Measurements from ENCODE around the gene TEX261.

Gene TEX261

DNA sequence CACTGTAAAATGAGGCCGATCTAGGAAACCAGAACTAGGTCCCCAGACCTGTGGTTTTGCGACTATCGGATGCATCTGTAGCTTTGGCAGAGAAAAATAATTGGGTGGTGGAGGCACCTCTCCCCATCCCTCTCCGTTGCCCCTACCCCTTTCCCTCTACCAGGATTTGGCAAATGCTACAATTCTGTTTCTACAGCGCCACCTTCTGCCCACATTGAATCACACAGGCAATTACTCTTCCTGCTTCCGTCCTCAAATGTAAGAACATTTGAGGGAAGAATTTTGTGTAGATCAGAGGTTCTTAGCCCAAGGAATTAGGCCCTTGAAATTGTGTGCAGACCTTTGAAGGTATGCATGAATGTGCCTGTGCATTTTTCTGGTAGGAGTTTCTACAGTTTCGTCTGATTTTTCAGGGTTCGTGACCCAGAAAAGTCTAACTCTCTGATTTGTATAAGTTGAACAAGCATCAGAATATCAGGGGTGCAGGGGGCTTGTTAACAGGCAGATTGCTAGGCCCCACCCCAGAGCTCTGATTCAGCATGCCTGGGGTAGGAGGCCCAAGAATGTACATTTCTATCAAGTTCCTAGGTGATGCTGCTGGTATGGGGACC is 47.7 kb downstream of the TEX261 start:
- TF ChIP-seq, protein P1, sequence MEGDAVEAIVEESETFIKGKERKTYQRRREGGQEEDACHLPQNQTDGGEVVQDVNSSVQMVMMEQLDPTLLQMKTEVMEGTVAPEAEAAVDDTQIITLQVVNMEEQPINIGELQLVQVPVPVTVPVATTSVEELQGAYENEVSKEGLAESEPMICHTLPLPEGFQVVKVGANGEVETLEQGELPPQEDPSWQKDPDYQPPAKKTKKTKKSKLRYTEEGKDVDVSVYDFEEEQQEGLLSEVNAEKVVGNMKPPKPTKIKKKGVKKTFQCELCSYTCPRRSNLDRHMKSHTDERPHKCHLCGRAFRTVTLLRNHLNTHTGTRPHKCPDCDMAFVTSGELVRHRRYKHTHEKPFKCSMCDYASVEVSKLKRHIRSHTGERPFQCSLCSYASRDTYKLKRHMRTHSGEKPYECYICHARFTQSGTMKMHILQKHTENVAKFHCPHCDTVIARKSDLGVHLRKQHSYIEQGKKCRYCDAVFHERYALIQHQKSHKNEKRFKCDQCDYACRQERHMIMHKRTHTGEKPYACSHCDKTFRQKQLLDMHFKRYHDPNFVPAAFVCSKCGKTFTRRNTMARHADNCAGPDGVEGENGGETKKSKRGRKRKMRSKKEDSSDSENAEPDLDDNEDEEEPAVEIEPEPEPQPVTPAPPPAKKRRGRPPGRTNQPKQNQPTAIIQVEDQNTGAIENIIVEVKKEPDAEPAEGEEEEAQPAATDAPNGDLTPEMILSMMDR (IDR thresholded peaks at IDR 0.05; ENCODE audit: insufficient read depth, low read length, poor library complexity, severe bottlenecking) = peak; percentile 70
- H3K4me3 ChIP-seq (replicated peaks; ENCODE audit: low read depth, low read length) = no peak overlapping the region
- peaks cover 2% of the 10 kb centered on the region; the same call in 1 of the 2 replicates for H3K27me3 ChIP-seq (replicated peaks; ENCODE audit: control insufficient read depth, insufficient read depth, low read length)
- H3K36me3 ChIP-seq (ENCODE audit: control insufficient read depth, insufficient read depth, low read length) = no peaks in the 10 kb centered on the region
- no peak for DNase-seq (ENCODE audit: extremely low read depth, insufficient read length)

DNA sequence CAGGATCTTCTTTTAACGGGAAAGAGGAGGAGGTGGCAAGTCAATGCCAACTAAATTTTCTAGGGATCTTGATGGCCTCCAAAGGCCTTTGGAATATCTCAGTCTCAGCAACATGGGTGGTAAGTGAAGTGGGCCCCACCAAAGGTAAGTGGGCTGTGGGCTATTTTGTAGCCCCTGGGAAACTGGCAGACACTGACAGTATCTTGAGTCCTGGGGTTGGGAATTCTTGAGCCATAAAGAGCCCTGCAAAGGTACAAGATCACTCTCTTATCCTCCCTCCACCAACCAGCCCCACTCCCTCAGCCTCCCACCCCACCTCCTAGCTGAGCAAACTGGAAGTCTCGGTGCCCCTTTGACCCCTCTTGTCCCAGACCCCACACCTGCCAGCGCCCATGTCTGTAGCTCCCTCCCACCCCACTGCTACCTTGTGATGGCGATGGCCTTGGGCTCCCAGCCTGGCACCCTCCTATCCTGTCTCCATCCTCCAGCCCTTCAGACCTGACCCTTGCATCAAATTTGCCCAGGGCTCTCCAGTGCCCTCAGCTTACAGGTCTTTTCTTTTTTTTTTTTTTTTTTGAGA is 50.5 kb downstream of the TEX261 start:
- Histone ChIP-seq H3K4me3 (replicated peaks; ENCODE audit: low read depth, low read length) (no peak overlapping the region), H3K27me3 (replicated peaks; ENCODE audit: control insufficient read depth, insufficient read depth, low read length) (peaks cover 4% of the 10 kb centered on the region; the same call in 1 of the 2 replicates), H3K36me3 (ENCODE audit: control insufficient read depth, insufficient read depth, low read length) (no peaks in the 10 kb centered on the region)
- TF ChIP-seq, protein P1 (IDR thresholded peaks at IDR 0.05; ENCODE audit: insufficient read depth, low read length, poor library complexity, severe bottlenecking) = no peak
- DNase-seq (ENCODE audit: extremely low read depth, insufficient read length) = no peak

DNA sequence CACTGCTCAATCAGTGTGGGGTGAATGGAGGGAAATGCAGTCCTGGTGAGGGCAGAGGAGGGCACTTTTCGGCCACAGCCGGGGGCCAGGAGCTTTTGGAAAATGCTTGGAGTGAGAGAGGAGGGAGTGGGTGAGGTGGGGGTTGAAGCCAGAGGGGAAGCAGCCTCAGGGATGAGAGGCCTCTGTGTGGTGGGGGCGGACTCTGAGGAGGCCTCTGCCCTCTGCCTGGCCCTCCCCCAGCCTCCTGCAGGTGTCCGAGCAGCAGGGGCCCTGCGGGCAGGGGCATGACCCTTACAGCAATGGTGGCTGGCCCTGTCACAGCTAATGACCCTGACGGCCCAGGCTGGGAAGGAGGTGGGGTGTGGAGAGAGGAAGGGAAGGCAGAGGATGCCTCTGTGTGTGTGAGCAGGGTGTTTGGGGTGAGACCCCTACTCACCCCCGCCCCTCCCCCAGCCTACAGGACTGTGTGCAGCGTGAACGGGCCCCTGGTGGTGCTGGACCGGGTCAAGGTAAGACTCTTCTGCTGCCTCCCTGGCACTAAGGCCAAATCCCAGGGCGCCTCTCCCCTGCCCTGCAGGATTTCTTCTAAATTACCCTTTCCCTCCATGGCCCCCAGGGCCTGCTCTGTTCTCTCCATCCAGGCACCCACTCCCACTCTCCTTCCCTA is 51.3 kb downstream of the TEX261 start:
- no peaks in the 10 kb centered on the region for H3K36me3 ChIP-seq (ENCODE audit: control insufficient read depth, insufficient read depth, low read length)
- H3K27me3 ChIP-seq (replicated peaks; ENCODE audit: control insufficient read depth, insufficient read depth, low read length) = peaks cover 4% of the 10 kb centered on the region; the same call in 1 of the 2 replicates
- TF ChIP-seq, protein P1 (IDR thresholded peaks at IDR 0.05; ENCODE audit: insufficient read depth, low read length, poor library complexity, severe bottlenecking) = no peak
- no peak overlapping the region for H3K4me3 ChIP-seq (replicated peaks; ENCODE audit: low read depth, low read length)
- no peak for DNase-seq (ENCODE audit: extremely low read depth, insufficient read length)

DNA sequence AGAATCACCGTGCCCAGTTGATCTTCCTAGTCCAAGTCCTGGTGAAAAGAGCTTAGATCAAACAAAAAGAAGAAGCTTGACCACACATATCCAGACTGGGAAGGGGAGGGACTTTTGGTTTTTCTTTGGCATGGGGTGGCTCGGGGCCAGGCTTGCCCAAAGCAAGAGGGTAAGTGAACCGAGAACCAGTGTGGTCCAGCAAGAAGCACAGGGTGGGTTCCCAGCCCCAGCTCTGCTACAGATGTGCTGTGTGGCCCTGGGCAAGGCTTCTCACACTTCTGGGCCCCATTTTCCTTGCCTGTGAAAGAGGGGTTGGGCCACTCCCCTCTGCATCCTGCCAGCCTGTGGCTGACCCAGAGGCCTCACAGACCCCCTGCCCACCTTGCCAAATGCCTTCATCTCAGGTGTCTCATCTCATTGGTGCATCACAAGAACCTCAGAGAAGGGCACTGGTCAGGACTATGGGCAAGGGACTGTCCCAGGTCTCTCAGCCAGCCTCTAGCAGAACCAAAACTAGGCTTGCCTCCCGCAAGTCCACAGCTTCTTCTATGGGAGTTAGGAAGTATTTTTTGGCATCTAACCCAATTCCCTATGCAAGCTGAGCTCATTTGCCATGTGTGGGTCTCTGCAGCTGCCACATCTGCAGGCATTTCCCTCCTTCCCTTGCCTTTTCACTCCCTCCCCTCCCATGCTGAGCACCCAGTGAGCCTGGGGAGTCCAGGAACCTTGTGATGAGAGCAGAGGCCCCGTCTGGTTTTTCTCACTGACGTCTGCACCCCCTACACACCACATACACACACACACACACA is 52.1 kb downstream of the TEX261 start:
- H3K4me3 ChIP-seq (replicated peaks; ENCODE audit: low read depth, low read length) = no peak overlapping the region

DNA sequence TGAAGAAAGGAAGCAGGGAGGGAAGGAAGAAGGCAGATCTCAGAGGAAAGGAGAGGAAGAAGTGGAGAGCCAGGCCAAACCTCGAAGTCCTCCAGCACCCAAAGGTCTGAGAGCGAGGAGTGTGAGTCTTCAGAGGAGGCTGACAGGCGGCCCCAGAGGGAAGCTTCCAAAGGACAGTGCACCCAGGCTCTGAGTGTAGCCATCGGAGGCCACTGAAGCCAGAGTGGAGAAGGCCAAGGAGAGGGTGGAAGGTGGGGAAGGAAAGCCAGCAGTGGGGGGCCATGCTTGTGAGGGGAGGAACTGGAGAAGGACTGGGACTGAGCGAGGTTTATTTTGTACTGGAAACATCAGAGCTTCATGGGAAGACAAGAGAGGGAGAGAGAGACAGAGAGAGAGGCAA is 53.0 kb downstream of the TEX261 start:
- no peaks in the 10 kb centered on the region for H3K36me3 ChIP-seq (ENCODE audit: control insufficient read depth, insufficient read depth, low read length)
- peaks cover 4% of the 10 kb centered on the region; the same call in 1 of the 2 replicates for H3K27me3 ChIP-seq (replicated peaks; ENCODE audit: control insufficient read depth, insufficient read depth, low read length)
- H3K4me3 ChIP-seq (replicated peaks; ENCODE audit: low read depth, low read length) = no peak overlapping the region
- DNase-seq (ENCODE audit: extremely low read depth, insufficient read length) = no peak
- TF ChIP-seq, protein P1 (IDR thresholded peaks at IDR 0.05; ENCODE audit: insufficient read depth, low read length, poor library complexity, severe bottlenecking) = no peak

More for the DNA sequence above, 52.1 kb downstream of the TEX261 start:
- H3K27me3 ChIP-seq (replicated peaks; ENCODE audit: control insufficient read depth, insufficient read depth, low read length) = peaks cover 4% of the 10 kb centered on the region; the same call in 1 of the 2 replicates
- no peak for DNase-seq (ENCODE audit: extremely low read depth, insufficient read length)
- no peaks in the 10 kb centered on the region for H3K36me3 ChIP-seq (ENCODE audit: control insufficient read depth, insufficient read depth, low read length)
- TF ChIP-seq, protein P1 (IDR thresholded peaks at IDR 0.05; ENCODE audit: insufficient read depth, low read length, poor library complexity, severe bottlenecking) = no peak
